Measurements from ENCODE around the gene AMPD3. TPM values are rescaled to one million over a fixed set of nuclear protein-coding genes. Genes with fewer than 3 reads are reported as not detected.

The AMPD3 gene
- total RNA-seq, 2 donors from 2014 or later: 41.9 to 50.5 TPM

- Mint-ChIP-seq H3K27ac (peak overlapping the region in 1 of 2 donors; percentile 38), H3K36me3 (peaks cover 3 to 10% of the 10 kb centered on the region in 2 donors), H3K9me3 (no peaks in the 10 kb centered on the region)
- ATAC-seq (no peak), DNase-seq (ENCODE audit: low spot score in 2 of 2) (no peak)
These were observed 67.2 kb downstream of the AMPD3 start for GRCh38 chr11:10522276-10522675.

- Mint-ChIP-seq H3K27ac (no peak overlapping the region), H3K36me3 (peaks cover 6 to 10% of the 10 kb centered on the region in 2 donors), H3K9me3 (no peaks in the 10 kb centered on the region)
- ATAC-seq (no peak), DNase-seq (ENCODE audit: low spot score in 2 of 2) (no peak)
These were observed 67.9 kb downstream of the AMPD3 start for GRCh38 chr11:10522921-10523320.

GRCh38 chr11:10524471-10524870, 69.4 kb downstream of the AMPD3 start:
- H3K36me3 Mint-ChIP-seq: peaks cover 10 to 11% of the 10 kb centered on the region in 2 donors
- ATAC-seq (no peak), DNase-seq (ENCODE audit: low spot score in 2 of 2) (no peak)
- no peaks in the 10 kb centered on the region for H3K9me3 Mint-ChIP-seq
- peak overlapping the region in 1 of 2 donors; percentile 63 for H3K27ac Mint-ChIP-seq

GRCh38 chr11:10526974-10527918, 72.2 kb downstream of the AMPD3 start:
- ATAC-seq (peak; percentile 94 to 99), DNase-seq (ENCODE audit: low spot score in 2 of 2) (no peak)
- H3K36me3 Mint-ChIP-seq: peaks cover 10 to 13% of the 10 kb centered on the region in 2 donors
- H3K9me3 Mint-ChIP-seq: no peaks in the 10 kb centered on the region
- peak overlapping the region; percentile 61 to 78 for H3K27ac Mint-ChIP-seq

GRCh38 chr11:10528121-10528520, 73.1 kb downstream of the AMPD3 start:
- Mint-ChIP-seq H3K27ac (no peak overlapping the region), H3K9me3 (no peaks in the 10 kb centered on the region), H3K36me3 (peaks cover 10 to 17% of the 10 kb centered on the region in 2 donors)
- DNase-seq (ENCODE audit: low spot score in 2 of 2) (no peak), ATAC-seq (no peak)

GRCh38 chr11:10529279-10529678, 74.2 kb downstream of the AMPD3 start:
- H3K27ac Mint-ChIP-seq: no peak overlapping the region
- H3K9me3 Mint-ChIP-seq: no peaks in the 10 kb centered on the region
- DNase-seq (ENCODE audit: low spot score in 2 of 2) (no peak), ATAC-seq (no peak)
- H3K36me3 Mint-ChIP-seq: peaks cover 4 to 17% of the 10 kb centered on the region in 2 donors

GRCh38 chr11:10532526-10532925, 77.5 kb downstream of the AMPD3 start:
- ATAC-seq (no peak), DNase-seq (ENCODE audit: low spot score in 2 of 2) (no peak)
- H3K36me3 Mint-ChIP-seq: peaks cover 0 to 12% of the 10 kb centered on the region in 2 donors
- no peaks in the 10 kb centered on the region for H3K9me3 Mint-ChIP-seq
- no peak overlapping the region for H3K27ac Mint-ChIP-seq

GRCh38 chr11:10533323-10533722, 78.3 kb downstream of the AMPD3 start:
- no peak overlapping the region for H3K27ac Mint-ChIP-seq
- ATAC-seq: no peak
- peaks cover 0 to 11% of the 10 kb centered on the region in 2 donors for H3K36me3 Mint-ChIP-seq
- no peak for DNase-seq (ENCODE audit: low spot score in 2 of 2)
- H3K9me3 Mint-ChIP-seq: no peaks in the 10 kb centered on the region

- no peaks in the 10 kb centered on the region for H3K9me3 Mint-ChIP-seq
- DNase-seq (ENCODE audit: low spot score in 2 of 2) (no peak), ATAC-seq (no peak)
- H3K36me3 Mint-ChIP-seq: peaks cover 0 to 8% of the 10 kb centered on the region in 2 donors
- no peak overlapping the region for H3K27ac Mint-ChIP-seq
These were observed 79.3 kb downstream of the AMPD3 start for GRCh38 chr11:10534316-10534715.

- no peaks in the 10 kb centered on the region for H3K9me3 Mint-ChIP-seq
- DNase-seq (ENCODE audit: low spot score in 2 of 2) (no peak), ATAC-seq (no peak)
- H3K36me3 Mint-ChIP-seq: peaks cover 0 to 4% of the 10 kb centered on the region in 2 donors
- H3K27ac Mint-ChIP-seq: no peak overlapping the region
These were observed 82.5 kb downstream of the AMPD3 start for GRCh38 chr11:10537600-10537999.

- H3K27ac Mint-ChIP-seq: no peak overlapping the region
- ATAC-seq (no peak), DNase-seq (ENCODE audit: low spot score in 2 of 2) (no peak)
- H3K36me3 Mint-ChIP-seq: no peaks in the 10 kb centered on the region
- no peaks in the 10 kb centered on the region for H3K9me3 Mint-ChIP-seq
These were observed 83.9 kb downstream of the AMPD3 start for GRCh38 chr11:10538924-10539323.

- H3K9me3 Mint-ChIP-seq: no peaks in the 10 kb centered on the region
- no peak for DNase-seq (ENCODE audit: low spot score in 2 of 2)
These were observed 84.3 kb downstream of the AMPD3 start for GRCh38 chr11:10539339-10539738.

GRCh38 chr11:10540546-10540914, 85.5 kb downstream of the AMPD3 start:
- H3K9me3 Mint-ChIP-seq: no peaks in the 10 kb centered on the region
- no peak for DNase-seq (ENCODE audit: low spot score in 2 of 2)
- no peaks in the 10 kb centered on the region for H3K36me3 Mint-ChIP-seq
- peak overlapping the region; percentile 77 to 91 for H3K27ac Mint-ChIP-seq
- peak; percentile 16 to 42 for ATAC-seq

More at GRCh38 chr11:10539339-10539738, 84.3 kb downstream of the AMPD3 start:
- no peak overlapping the region for H3K27ac Mint-ChIP-seq
- ATAC-seq: no peak
- no peaks in the 10 kb centered on the region for H3K36me3 Mint-ChIP-seq

- Mint-ChIP-seq H3K27ac (peak within 1 kb of the TSS; percentile 77 to 91), H3K9me3 (no peaks in the 10 kb centered on the region), H3K36me3 (no peaks in the 10 kb centered on the region)
- ATAC-seq (peak; percentile 98 to 99), DNase-seq (ENCODE audit: low spot score in 2 of 2) (peak; percentile 95 to 97)
These were observed 86.0 kb downstream of the AMPD3 start, which contains the start of gene RNF141 for GRCh38 chr11:10540915-10541560. Gene RNF141, minus strand, starts transcription at chr11:10541187. Its CDS starts 7,029 bp downstream, at chr11:10534158.

- Mint-ChIP-seq H3K9me3 (no peaks in the 10 kb centered on the region), H3K27ac (peak overlapping the region; percentile 68 to 77), H3K36me3 (no peaks in the 10 kb centered on the region)
- ATAC-seq (no peak), DNase-seq (ENCODE audit: low spot score in 2 of 2) (no peak)
These were observed 86.5 kb downstream of the AMPD3 start for GRCh38 chr11:10541561-10541930.

GRCh38 chr11:10542776-10543175, 87.7 kb downstream of the AMPD3 start:
- Mint-ChIP-seq H3K27ac (no peak overlapping the region), H3K36me3 (no peaks in the 10 kb centered on the region), H3K9me3 (no peaks in the 10 kb centered on the region)
- DNase-seq (ENCODE audit: low spot score in 2 of 2) (no peak), ATAC-seq (no peak)

- Mint-ChIP-seq H3K27ac (no peak overlapping the region), H3K36me3 (no peaks in the 10 kb centered on the region), H3K9me3 (no peaks in the 10 kb centered on the region)
- DNase-seq (ENCODE audit: low spot score in 2 of 2) (no peak), ATAC-seq (no peak)
These were observed 88.7 kb downstream of the AMPD3 start for GRCh38 chr11:10543782-10544181.
